ENCODE data around the gene ARHGEF1.

Gene ARHGEF1

DNA sequence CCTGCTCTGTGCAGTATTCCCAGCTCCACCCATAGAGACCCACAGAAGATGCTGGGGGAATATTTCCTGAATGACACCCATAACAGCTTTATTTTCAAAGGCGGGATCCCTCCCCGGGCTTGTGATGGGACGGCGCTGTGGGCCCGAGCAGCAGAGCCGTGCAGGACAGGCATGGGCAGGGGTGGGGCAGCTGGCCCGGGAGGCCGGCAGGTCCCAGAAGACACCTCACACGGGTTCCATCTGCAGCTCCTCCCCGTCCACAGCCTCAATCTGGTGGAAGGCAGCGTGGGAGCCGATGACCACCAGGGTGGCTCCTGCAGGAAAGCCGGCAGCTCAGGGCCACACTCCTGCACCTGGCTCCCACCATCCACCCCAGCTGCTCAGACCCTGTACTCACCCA lies 73.6 kb downstream of the ARHGEF1 start:
- no peak for DNase-seq (ENCODE audit: low read depth in 2 of 2)

Measured in stimulated activated CD4-positive, alpha-beta T cell treated with anti-CD3 and anti-CD28 coated beads, Interleukin-12 subunit alpha, Interleukin-12 subunit beta, amount 100 ng/mL, for 24 hours (primary cell).